Endodermal cell (in vitro differentiated cells): ENCODE data around the gene THSD7A. TPM values are rescaled to one million over a fixed set of nuclear protein-coding genes. Genes with fewer than 3 reads are reported as not detected.

ENCODE experiments used
- DNase-seq: peaks from one replicate; pipeline ENCODE4 v3.0.0-alpha.2; 2017
- H3K27ac ChIP-seq: 2 replicates; pipeline ENCODE4 v1.5.1; 2013; ENCODE audit warnings: mild to moderate bottlenecking, low read depth, low read length, moderate library complexity
- H3K27me3 ChIP-seq: 2 replicates; pipeline ENCODE4 v1.6.1; 2013; ENCODE audit warnings: mild to moderate bottlenecking, low read length, moderate library complexity; ENCODE audit not compliant: insufficient read depth, control insufficient read depth, poor library complexity, severe bottlenecking
- H3K36me3 ChIP-seq: 2 replicates; pipeline ENCODE4 v1.7.0; 2013; ENCODE audit warnings: mild to moderate bottlenecking, low read length, moderate library complexity; ENCODE audit not compliant: control insufficient read depth, insufficient read depth
- H3K4me1 ChIP-seq: one replicate; pipeline ENCODE4 v1.7.0; 2013; ENCODE audit warnings: low read length; ENCODE audit not compliant: control insufficient read depth, insufficient read depth
- H3K4me3 ChIP-seq: 2 replicates; pipeline ENCODE4 v1.5.1; 2013; ENCODE audit warnings: mild to moderate bottlenecking, low read length, moderate library complexity
- H3K9ac ChIP-seq: 2 replicates; pipeline ENCODE4 v1.6.1; 2013; ENCODE audit warnings: mild to moderate bottlenecking, low read length, moderate library complexity; ENCODE audit not compliant: poor library complexity, severe bottlenecking; ENCODE audit errors: extremely low read depth
- H3K9me3 ChIP-seq: 2 replicates; pipeline ENCODE4 v1.6.1; 2013; ENCODE audit warnings: mild to moderate bottlenecking, low read length, moderate library complexity; ENCODE audit not compliant: control insufficient read depth
- H3K27ac Mint-ChIP-seq: 2 replicates; pipeline ENCODE4 v1.8.0; 2020; ENCODE audit warnings: mixed read lengths
- H3K27me3 Mint-ChIP-seq: 2 replicates; pipeline ENCODE4 v1.8.0; 2021; ENCODE audit warnings: mild to moderate bottlenecking, mixed read lengths; ENCODE audit not compliant: insufficient read depth
- H3K36me3 Mint-ChIP-seq: 2 replicates; pipeline ENCODE4 v1.8.0; 2020; ENCODE audit warnings: low read depth, mixed read lengths
- H3K4me1 Mint-ChIP-seq: 2 replicates; pipeline ENCODE4 v1.8.0; 2020; ENCODE audit warnings: mixed read lengths
- H3K4me3 Mint-ChIP-seq: 2 replicates; pipeline ENCODE4 v1.8.0; 2020; ENCODE audit warnings: mild to moderate bottlenecking, moderate library complexity, mixed read lengths
- H3K9me3 Mint-ChIP-seq: 2 replicates; pipeline ENCODE4 v1.8.0; 2020; ENCODE audit warnings: mild to moderate bottlenecking, mixed read lengths
- CTCF ChIP-seq: fragments of 200-600 bp; sonication (generic); conservative IDR thresholded peaks from 2 replicates; pipeline ENCODE4 v1.5.0; 2021; ENCODE audit warnings: antibody characterized with exemption, mild to moderate bottlenecking
- WGBS, 2 experiments: methylation state at CpG; one replicate each; pipeline versions ENCODE4 v1.1.5 to v1.1.7; 2013; ENCODE audit warnings: missing lambda C conversion rate in 2 of 2, mixed read lengths in 1 of 2; ENCODE audit not compliant: insufficient coverage in 1 of 2, insufficient read length in 1 of 2; 5-methylcytosine and 5-hydroxymethylcytosine counted together
- total RNA-seq, 2 donors: library from RNA; stranded (reverse); fragmentation: NEBNext Ultra II Directional in 1 of 2; extraction: Animal tissue kit (Norgen Biotek cat#: 25700) in 1 of 2; gene quantifications; 2 replicates in 1 of 2; 3 replicates in 1 of 2; pipeline ENCODE4 v1.2.1, GENCODE V29; 2021

The THSD7A gene
- total RNA-seq, 2 donors from 2014 or later = 0.73 to 1.3 TPM

- Mint-ChIP-seq H3K4me1 (no peaks in the 10 kb centered on the region), H3K4me3 (no peak overlapping the region), H3K36me3 (no peaks in the 10 kb centered on the region), H3K9me3 (no peaks in the 10 kb centered on the region), H3K27ac (no peak overlapping the region), H3K27me3 (no peaks in the 10 kb centered on the region)
- Histone ChIP-seq H3K36me3 (no peaks in the 10 kb centered on the region), H3K9me3 (no peaks in the 10 kb centered on the region), H3K27ac (no peak overlapping the region), H3K27me3 (no peaks in the 10 kb centered on the region), H3K4me1 (no peaks in the 10 kb centered on the region), H3K4me3 (no peak overlapping the region), H3K9ac (no peak overlapping the region)
- no peak for TF ChIP-seq CTCF
- 89 to 100% methylated on average over 2 of the region's 2 CpGs for WGBS, 2 experiments
- DNase-seq = no peak
These were observed 73.3 kb downstream of the THSD7A start for GRCh38 chr7:11758627-11759111.

DNA sequence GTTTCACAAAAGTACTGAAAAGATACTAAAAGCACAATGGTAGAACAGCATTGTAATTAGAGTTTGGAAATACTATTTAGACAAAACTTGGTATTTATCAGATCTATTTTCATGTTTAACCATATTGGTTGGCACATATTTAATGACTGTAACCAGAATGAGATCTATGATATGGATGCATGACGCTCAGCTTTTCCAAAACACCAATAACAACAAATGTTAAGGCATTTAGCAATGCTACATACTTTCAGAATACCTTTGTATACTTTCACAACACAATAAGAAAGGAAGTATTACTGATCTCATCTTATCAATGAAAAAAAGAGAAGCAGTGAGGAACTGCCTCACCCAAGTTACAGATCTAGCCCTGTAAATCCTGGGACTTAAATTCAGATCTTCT lies 74.8 kb downstream of the THSD7A start:
- Mint-ChIP-seq H3K4me3 (no peak overlapping the region), H3K27me3 (no peaks in the 10 kb centered on the region), H3K9me3 (no peaks in the 10 kb centered on the region), H3K4me1 (no peaks in the 10 kb centered on the region), H3K36me3 (no peaks in the 10 kb centered on the region), H3K27ac (no peak overlapping the region)
- no peak for TF ChIP-seq CTCF
- H3K4me1 ChIP-seq = no peaks in the 10 kb centered on the region
- H3K27me3 ChIP-seq = no peaks in the 10 kb centered on the region
- no peak overlapping the region for H3K4me3 ChIP-seq
- H3K9me3 ChIP-seq = no peaks in the 10 kb centered on the region
- no peak for DNase-seq
- H3K9ac ChIP-seq = no peak overlapping the region
- no peak overlapping the region for H3K27ac ChIP-seq
- H3K36me3 ChIP-seq = no peaks in the 10 kb centered on the region
- 100% methylated on average over 1 of the region's 1 CpG; no CpG with 5 or more reads in 1 of the 2 experiments for WGBS, 2 experiments

GRCh38 chr7:11754933-11755332 lies 77.1 kb downstream of the THSD7A start:
- Mint-ChIP-seq H3K27ac (no peak overlapping the region), H3K9me3 (no peaks in the 10 kb centered on the region), H3K27me3 (peaks cover 2% of the 10 kb centered on the region), H3K4me1 (no peaks in the 10 kb centered on the region), H3K36me3 (no peaks in the 10 kb centered on the region), H3K4me3 (no peak overlapping the region)
- 79% methylated on average over 2 of the region's 3 CpGs; no CpG with 5 or more reads in 1 of the 2 experiments for WGBS, 2 experiments
- H3K27me3 ChIP-seq = no peaks in the 10 kb centered on the region
- no peaks in the 10 kb centered on the region for H3K36me3 ChIP-seq
- peak; percentile 47 for DNase-seq
- H3K9me3 ChIP-seq = no peaks in the 10 kb centered on the region
- TF ChIP-seq CTCF = peak; percentile 46
- H3K27ac ChIP-seq = no peak overlapping the region
- H3K4me3 ChIP-seq = no peak overlapping the region
- H3K4me1 ChIP-seq = no peaks in the 10 kb centered on the region
- H3K9ac ChIP-seq = no peak overlapping the region
